Pons (tissue), 1 donor: ENCODE data around the gene PIK3R3.
"Not testable (repeated sequence)": the region's sequence is repeated elsewhere in the genome, so short reads cannot be mapped to it uniquely, and the experiment has no call there.

Experiments
- DNase-seq: peaks from one replicate; pipeline ENCODE4 v3.0.0-alpha.2; 2016; ENCODE audit warnings: low spot score

PIK3R3 gene

GRCh38 chr1:46102769-46103476, 29.5 kb downstream of the PIK3R3 start:
- no peak for DNase-seq

DNA sequence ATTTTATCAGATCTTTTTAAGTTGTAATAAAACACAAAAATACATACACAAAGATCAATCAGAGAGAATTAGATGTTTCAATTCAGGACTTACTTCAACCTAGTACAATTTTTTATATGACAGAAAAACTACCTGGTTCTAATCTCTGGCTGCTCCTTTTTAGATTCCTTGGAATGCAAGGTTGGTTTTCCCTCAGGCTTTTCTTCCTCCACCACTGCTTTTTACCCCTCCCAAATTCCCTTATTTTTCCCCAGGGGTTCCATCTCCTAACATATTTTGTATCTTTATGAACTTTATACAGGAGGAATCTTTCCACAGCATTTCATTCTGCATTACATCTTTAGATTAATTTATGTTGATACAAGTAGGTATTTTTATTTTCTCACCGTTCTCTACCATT, 33.2 kb downstream of the PIK3R3 start:
- DNase-seq = no peak

GRCh38 chr1:46098027-46098712, 34.3 kb downstream of the PIK3R3 start:
- no peak for DNase-seq

- DNase-seq = no peak
Measured at GRCh38 chr1:46097149-46097472, 35.3 kb downstream of the PIK3R3 start.

GRCh38 chr1:46096269-46097148, 35.9 kb downstream of the PIK3R3 start:
- no peak for DNase-seq

DNA sequence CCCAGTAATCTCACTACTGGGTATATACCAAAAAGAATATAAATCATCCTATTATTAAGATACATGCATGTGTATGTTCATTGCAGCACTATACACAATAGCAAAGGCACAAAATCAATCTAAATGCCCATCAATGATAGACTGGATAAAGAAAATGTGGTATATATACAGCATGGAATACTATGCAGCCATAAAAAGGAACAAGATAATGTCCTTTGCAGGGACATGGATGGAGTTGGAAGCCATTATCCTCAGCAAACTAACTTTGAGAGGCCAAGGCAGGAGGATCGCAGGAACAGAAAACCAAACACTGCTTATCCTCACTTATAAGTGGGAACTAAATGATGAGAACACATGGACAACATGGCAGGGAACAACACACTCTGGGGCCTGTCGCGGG, 37.3 kb downstream of the PIK3R3 start:
- DNase-seq = not testable (repeated sequence)

GRCh38 chr1:46094471-46095005, 37.9 kb downstream of the PIK3R3 start:
- no peak for DNase-seq

GRCh38 chr1:46093832-46094231, 38.6 kb downstream of the PIK3R3 start:
- DNase-seq = not testable (repeated sequence)

DNA sequence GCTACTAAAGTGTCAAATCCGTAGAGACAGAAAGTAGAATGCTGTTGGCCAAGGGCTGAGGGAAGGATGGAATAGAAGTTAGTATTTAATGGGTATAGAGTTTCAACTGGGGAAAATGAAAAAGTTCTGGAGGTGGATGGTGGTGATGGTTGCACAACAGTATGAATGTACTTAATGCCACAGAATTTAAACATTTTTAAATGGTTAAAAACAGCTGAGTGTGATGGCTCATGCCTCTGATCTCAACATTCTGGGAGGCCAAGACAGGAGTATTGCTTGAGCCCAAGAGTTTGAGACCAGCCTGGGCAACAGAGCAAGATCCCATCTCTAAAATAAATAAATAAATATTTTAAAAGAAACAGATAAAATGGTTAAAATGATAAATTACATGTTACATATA, 44.5 kb downstream of the PIK3R3 start:
- DNase-seq = no peak

DNA sequence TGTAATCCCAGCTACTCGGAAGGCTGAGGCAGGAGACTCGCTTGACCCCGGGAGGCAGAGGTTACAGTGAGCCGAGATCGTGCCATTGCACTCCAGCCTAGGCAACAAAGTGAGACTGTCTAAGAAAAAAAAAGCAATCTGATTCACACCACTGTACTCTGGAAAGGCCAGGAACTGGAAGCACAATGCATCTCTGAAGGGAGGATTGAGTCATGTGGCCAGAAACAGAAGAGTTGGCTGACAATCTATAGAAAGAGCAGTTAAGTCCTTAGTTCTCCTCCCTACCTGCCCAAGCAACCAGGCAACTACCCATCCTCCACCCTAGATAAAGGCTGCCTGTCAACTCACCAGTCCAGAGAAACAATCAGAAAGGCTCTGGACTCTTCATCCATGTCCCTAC, 45.9 kb downstream of the PIK3R3 start:
- no peak for DNase-seq

DNA sequence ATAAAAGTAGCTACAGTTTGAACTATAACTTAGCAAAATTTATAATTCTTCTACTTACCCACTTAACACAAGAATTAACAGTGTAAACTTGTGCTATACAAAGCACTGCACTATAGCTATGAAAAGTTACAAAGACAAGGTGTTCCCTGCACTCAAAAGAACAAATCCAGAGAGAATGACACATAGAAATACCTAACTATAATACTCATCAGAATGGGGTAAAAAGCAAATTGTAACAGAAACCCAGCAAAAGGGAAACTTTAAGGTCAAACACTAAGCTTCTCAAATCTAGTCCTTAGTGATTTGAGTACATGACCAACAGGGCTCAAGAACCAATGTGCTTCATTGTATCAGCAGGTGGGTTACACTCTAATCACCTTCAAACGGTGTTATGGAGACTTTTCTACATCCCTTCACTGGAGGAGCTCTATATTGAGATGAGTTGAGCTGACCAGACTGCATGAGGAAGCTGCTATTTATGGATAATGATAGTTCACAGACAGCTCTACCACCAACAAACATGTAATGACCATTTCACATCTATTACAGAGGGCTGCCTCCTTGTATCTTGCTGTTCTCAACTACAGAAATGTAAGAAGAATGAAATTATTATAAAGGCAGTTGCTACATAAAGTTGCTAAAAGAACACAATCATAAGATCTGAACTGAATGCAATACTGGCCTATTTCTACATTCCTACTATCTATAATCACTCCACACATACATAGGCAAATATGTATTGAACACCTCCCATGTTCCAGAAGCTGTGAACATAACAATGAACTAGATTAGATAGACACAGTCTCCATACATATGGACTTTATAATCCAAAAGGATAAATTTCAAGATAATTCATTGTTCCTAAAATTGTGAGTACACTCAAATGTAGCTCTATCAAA, 47.6 kb downstream of the PIK3R3 start:
- DNase-seq = no peak

GRCh38 chr1:46083579-46083978, 48.9 kb downstream of the PIK3R3 start:
- DNase-seq = no peak

DNA sequence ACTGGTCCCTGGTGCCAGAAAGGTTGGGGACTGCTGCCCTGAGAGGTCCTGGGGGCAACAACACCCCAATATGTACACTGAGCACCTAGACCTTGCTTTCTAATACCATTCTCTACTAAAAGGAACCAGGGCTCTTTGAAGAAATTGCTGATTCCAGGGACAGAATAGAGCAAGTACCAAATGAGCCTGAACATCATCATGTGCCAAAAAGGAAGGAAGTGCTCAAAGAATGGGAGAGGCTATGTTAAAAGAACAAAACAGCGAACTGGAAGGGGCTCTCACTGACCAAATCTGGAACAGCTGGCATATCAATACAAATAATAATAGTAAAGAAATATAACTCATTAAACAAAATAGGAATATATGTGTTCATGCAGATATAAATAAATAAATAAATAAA, 50.8 kb downstream of the PIK3R3 start:
- DNase-seq = no peak

- DNase-seq = no peak
Measured at GRCh38 chr1:46081206-46081605, 51.2 kb downstream of the PIK3R3 start.

DNA sequence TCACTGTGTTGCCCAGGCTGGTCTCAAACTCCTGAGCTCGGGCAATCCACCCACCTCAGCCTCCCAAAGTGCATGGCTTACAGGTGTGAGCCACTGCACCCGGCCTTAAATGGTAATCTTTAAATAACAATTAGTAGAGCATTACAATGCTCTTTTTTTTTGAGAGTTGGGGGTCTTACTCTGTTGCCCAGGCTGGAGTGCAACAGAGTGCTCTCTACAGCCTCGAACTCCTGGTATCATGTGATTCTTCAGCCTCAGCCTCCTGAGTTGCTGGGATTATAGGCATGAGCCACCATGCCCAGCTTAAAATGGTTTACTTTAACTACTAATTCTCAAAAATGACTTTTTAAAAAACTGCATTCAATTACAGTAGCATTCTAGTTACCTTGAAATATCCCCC, 52.2 kb downstream of the PIK3R3 start:
- DNase-seq = no peak

- no peak for DNase-seq
Measured at GRCh38 chr1:46077644-46078043, 54.8 kb downstream of the PIK3R3 start.

DNA sequence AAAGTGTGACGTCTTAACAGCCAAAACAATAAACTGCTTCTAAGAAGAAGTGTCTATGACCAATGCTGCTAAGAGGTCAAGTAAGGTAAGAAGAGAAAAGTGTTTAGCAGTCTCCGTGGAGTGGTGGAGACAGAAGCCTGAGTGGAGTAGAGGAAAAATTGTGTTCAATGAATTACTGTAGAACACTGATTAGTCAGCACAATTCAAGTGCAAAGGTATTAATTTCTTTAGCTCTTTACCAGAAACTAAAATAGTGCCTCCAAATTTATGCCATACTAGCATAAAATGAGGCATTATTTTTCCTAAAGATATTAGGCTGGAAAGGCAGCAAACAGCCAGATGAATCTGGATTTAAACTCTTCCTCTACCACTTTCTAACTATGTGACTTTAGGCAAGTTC, 56.1 kb downstream of the PIK3R3 start:
- no peak for DNase-seq

- DNase-seq = no peak
Measured at GRCh38 chr1:46072975-46073374, 59.5 kb downstream of the PIK3R3 start.

GRCh38 chr1:46070164-46070814, 62.1 kb downstream of the PIK3R3 start:
- peak; percentile 53 for DNase-seq

DNA sequence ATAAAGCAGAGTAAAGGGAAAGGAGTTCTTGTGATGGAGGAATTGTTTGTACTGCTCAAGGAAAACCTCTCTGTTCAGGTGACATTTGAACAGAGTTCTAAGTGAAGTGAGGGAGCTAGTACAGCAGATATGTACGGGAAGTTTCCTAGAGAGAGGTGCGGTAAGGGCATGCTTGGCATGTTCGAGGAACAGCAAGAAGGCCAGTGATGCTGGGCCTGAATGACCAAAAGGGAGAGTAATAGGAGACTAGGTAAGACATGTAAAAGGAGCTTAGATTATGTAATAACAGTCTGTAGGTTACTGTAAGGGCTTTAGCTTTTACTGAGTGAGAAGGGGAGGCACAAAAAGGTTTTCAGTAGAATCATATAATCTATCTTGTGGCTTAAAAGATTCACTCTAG, 63.9 kb downstream of the PIK3R3 start:
- no peak for DNase-seq

GRCh38 chr1:46067652-46068051, 64.8 kb downstream of the PIK3R3 start:
- no peak for DNase-seq
